ENCODE data around the gene IL12RB1. TPM values are rescaled to one million over a fixed set of nuclear protein-coding genes. Genes with fewer than 3 reads are reported as not detected.

IL12RB1 gene
- total and polyA plus RNA-seq, 7 donors, result 0.14 to 0.53 (median 0.17) TPM; not detected in 1

GRCh38 chr19:18100710-18101109, 14.0 kb upstream of the IL12RB1 start:
- intact Hi-C loops (cut with DNase I), result no loop called here
- peaks cover 0 to 67% (median 11%) of the 10 kb centered on the region in 3 donors for H3K27me3 ChIP-seq (ENCODE audit: insufficient read depth in 3 of 3, low read length in 2 of 3)

GRCh38 chr19:18099623-18099995, 12.9 kb upstream of the IL12RB1 start:
- intact Hi-C loops (cut with DNase I), result no loop called here
- Histone ChIP-seq H3K9me3 (no peaks in the 10 kb centered on the region), H3K4me1 (no peaks in the 10 kb centered on the region), H3K27ac (no peak overlapping the region), H3K27me3 (ENCODE audit: insufficient read depth in 3 of 3, low read length in 2 of 3) (peaks cover 0 to 60% (median 11%) of the 10 kb centered on the region in 3 donors), H3K4me3 (no peak overlapping the region), H3K36me3 (ENCODE audit: insufficient read depth in 1 of 2, low read depth in 1 of 2) (no peaks in the 10 kb centered on the region)
- ATAC-seq (no peak), DNase-seq (no peak)
- WGBS, 3 donors, result 70 to 75% (median 75%) methylated on average over 8 of the region's 8 CpGs
- no peak for TF ChIP-seq CTCF (IDR thresholded peaks at IDR 0.05)

More at GRCh38 chr19:18100710-18101109, 14.0 kb upstream of the IL12RB1 start:
- TF ChIP-seq CTCF (IDR thresholded peaks at IDR 0.05), result no peak
- H3K36me3 ChIP-seq (ENCODE audit: insufficient read depth in 1 of 2, low read depth in 1 of 2), result no peaks in the 10 kb centered on the region
- H3K4me3 ChIP-seq, result no peak overlapping the region
- H3K27ac ChIP-seq, result no peak overlapping the region
- WGBS, 3 donors, result 9 to 19% (median 14%) methylated on average over 18 of the region's 18 CpGs
- H3K4me1 ChIP-seq, result no peaks in the 10 kb centered on the region
- ATAC-seq, result peak in 2 of 4 donors; percentile 18 to 26
- DNase-seq, result no peak
- H3K9me3 ChIP-seq, result no peaks in the 10 kb centered on the region

- DNase-seq (no peak), ATAC-seq (no peak)
- intact Hi-C loops (cut with DNase I), result no loop called here
- Histone ChIP-seq H3K9me3 (no peaks in the 10 kb centered on the region), H3K4me1 (no peaks in the 10 kb centered on the region), H3K27ac (no peak overlapping the region), H3K4me3 (no peak overlapping the region), H3K36me3 (ENCODE audit: insufficient read depth in 1 of 2, low read depth in 1 of 2) (no peaks in the 10 kb centered on the region), H3K27me3 (ENCODE audit: insufficient read depth in 3 of 3, low read length in 2 of 3) (peaks cover 0 to 60% (median 8%) of the 10 kb centered on the region in 3 donors)
- WGBS, 3 donors, result 7 to 8% (median 8%) methylated on average over 23 to 34 of the region's 34 CpGs
- TF ChIP-seq CTCF (IDR thresholded peaks at IDR 0.05), result no peak
Measured at GRCh38 chr19:18098891-18099622, 12.3 kb upstream of the IL12RB1 start.

GRCh38 chr19:18097993-18098890, 11.5 kb upstream of the IL12RB1 start:
- H3K27me3 ChIP-seq (ENCODE audit: insufficient read depth in 3 of 3, low read length in 2 of 3), result peaks cover 0 to 57% (median 6%) of the 10 kb centered on the region in 3 donors

More at GRCh38 chr19:18097993-18098890, 11.5 kb upstream of the IL12RB1 start:
- Histone ChIP-seq H3K4me1 (no peaks in the 10 kb centered on the region), H3K4me3 (peak overlapping the region; percentile 60), H3K36me3 (ENCODE audit: insufficient read depth in 1 of 2, low read depth in 1 of 2) (no peaks in the 10 kb centered on the region), H3K9me3 (no peaks in the 10 kb centered on the region), H3K27ac (no peak overlapping the region)
- DNase-seq (no peak), ATAC-seq (no peak)
- TF ChIP-seq CTCF (IDR thresholded peaks at IDR 0.05), result no peak
- 33 to 35% (median 34%) methylated on average over 22 of the region's 22 CpGs for WGBS, 3 donors
- intact Hi-C loops (cut with DNase I), result no loop called here
